ENCODE measurements around the gene NECAB3. TPM values are rescaled to one million over a fixed set of nuclear protein-coding genes. Genes with fewer than 3 reads are reported as not detected.
A peak's percentile ranks its signal among the peaks of the same experiment; 100 is the strongest.

The NECAB3 gene
- total RNA-seq, 2 donors from 2014 or later, result 10.2 to 12.2 TPM

DNA sequence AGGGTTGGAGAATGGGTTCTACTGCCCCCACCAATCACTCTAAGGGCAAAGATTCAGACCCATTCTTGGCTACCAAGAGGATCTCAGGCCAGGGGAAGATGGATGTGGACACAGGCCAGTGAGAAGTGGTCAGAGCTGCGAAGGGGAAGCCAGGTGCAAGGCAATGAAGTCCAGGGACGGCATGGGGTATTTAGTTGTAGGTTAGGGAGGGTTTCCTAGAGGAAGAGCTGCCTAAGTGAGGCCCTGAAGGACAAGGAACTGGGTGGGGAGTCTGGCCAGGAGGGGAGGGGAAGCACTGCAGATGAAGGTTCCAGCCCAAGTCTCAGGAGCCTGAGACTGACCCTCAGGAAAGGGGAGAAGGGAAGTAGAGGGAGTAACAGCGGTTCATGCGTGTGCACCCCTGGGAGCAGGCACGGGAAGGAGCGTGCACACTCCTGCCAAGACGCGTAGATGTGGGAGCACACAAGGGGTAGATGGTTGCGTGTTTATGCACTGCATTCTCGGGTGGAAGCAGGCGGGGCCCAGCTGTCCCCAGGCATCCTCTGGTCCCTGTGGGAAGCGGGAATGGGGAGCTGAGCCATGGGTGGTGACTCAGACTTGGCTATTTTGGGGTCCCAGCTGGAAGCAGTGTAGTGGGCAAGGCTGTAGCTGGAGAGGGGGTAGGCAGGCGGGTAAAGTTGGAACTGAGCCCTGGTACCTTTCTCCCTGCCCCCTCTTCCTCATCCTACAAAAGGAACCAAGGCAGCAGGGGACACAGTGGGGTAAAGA, 4.2 kb downstream of the NECAB3 start:
- no peak for DNase-seq
- Mint-ChIP-seq H3K4me3 (no peak overlapping the region), H3K4me1 (peaks cover 34% of the 10 kb centered on the region), H3K36me3 (ENCODE audit: low read depth) (peaks cover 2% of the 10 kb centered on the region), H3K27me3 (no peaks in the 10 kb centered on the region), H3K27ac (peak overlapping the region; percentile 88)
- ATAC-seq, result no peak
- no peaks in the 10 kb centered on the region for H3K9me3 ChIP-seq (ENCODE audit: control insufficient read depth, low read length, poor library complexity, severe bottlenecking)

DNA sequence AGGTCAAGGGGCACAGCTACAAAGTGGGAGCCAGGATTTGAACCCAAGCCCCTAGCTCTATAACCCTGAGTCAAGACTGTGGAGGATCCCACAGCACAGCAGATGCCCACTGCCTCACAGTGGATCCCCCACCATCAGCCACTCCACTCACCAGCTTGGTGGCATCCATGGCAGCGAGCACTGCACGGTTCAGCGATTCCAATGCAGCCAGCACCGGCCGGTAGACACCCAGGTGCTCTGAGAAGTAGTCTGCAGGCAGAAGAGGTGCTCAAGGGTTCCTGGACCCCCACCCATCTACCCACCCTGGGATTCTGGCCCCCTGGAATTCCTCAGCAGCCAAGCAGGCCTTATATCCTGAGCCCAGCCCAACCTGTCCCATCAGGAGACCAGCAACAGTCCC, 5.0 kb downstream of the NECAB3 start:
- peak overlapping the region; percentile 88 for H3K27ac Mint-ChIP-seq

DNA sequence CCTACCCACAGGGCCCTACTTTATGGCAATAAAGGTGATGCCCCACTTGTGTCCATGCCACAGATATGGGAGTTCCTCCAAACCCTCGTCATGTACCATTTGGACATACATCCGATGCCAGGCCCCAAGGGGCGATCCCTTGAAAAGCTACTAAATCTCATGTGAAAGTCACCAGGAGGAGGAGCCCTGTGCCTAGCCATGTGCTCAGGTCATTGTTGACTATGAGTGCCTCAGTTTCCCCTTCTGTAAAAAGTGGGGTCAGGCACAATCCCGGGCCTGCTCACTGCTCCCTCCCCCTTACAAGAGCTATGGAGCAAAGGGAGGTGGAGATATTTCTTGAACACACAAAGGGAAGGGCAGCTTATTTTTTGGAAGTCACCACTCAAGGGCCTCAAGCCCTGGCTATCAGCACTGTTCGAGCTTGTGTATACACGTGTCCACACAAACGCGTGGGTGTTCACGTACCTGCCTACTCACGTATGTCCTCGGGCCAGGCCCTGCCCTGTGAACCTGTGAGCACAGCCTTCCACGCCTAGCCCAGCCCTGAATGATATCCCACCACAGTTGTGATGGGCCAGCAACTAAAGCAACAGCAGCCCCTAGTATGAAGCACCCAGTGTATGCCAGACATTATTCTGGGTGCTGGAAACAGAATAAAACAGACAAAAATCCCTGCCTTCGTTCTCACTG, 5.6 kb downstream of the NECAB3 start:
- ATAC-seq (no peak), DNase-seq (no peak)
- no peaks in the 10 kb centered on the region for H3K27me3 Mint-ChIP-seq
- H3K27ac Mint-ChIP-seq, result peak overlapping the region; percentile 4
- H3K4me3 Mint-ChIP-seq, result peak overlapping the region; percentile 100
- H3K4me1 Mint-ChIP-seq, result peaks cover 35% of the 10 kb centered on the region
- peaks cover 2% of the 10 kb centered on the region for H3K36me3 Mint-ChIP-seq (ENCODE audit: low read depth)
- no peaks in the 10 kb centered on the region for H3K9me3 ChIP-seq (ENCODE audit: control insufficient read depth, low read length, poor library complexity, severe bottlenecking)

More for the DNA sequence above, 5.0 kb downstream of the NECAB3 start:
- H3K9me3 ChIP-seq (ENCODE audit: control insufficient read depth, low read length, poor library complexity, severe bottlenecking), result no peaks in the 10 kb centered on the region
- Mint-ChIP-seq H3K4me1 (peaks cover 37% of the 10 kb centered on the region), H3K36me3 (ENCODE audit: low read depth) (peaks cover 2% of the 10 kb centered on the region), H3K27me3 (no peaks in the 10 kb centered on the region), H3K4me3 (no peak overlapping the region)
- DNase-seq (no peak), ATAC-seq (no peak)

DNA sequence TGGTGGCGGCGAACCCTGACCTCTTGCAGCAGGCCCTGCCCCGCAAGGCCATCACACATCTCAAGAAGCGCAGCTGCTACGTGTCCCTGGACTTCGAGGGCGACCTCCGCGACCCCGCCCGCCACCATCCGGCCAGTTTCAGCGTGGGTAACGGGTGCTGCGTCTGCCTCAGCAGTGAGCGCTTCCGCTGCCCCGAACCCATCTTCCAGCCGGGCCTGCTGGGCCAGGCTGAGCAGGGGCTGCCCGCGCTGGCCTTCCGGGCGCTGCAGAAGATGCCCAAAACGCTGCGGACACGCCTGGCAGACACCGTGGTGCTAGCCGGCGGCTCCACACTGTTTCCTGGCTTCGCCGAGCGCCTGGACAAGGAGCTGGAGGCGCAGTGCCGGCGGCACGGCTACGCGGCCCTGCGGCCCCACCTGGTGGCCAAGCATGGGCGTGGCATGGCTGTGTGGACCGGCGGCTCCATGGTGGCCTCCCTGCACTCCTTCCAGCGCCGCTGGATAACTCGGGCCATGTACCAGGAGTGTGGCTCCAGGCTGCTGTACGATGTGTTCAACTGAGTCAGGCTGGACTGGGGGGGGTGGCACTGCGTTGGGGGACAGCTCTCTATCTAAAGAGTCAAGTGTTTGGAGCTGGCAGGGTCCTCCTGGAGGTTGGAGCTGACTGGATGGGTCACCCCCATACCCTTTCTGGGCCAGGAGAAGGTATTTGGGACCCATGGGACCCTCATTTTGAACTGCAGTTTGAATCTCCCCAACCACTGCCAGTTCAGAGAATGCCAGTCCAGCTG, 6.4 kb downstream of the NECAB3 start:
- Mint-ChIP-seq H3K27ac (peak overlapping the region; percentile 4), H3K4me3 (peak overlapping the region; percentile 100), H3K36me3 (ENCODE audit: low read depth) (peaks cover 2% of the 10 kb centered on the region), H3K27me3 (no peaks in the 10 kb centered on the region), H3K4me1 (peaks cover 29% of the 10 kb centered on the region)
- DNase-seq (peak; percentile 69 to 75 (median 73)), ATAC-seq (peak; percentile 71)
- no peaks in the 10 kb centered on the region for H3K9me3 ChIP-seq (ENCODE audit: control insufficient read depth, low read length, poor library complexity, severe bottlenecking)

DNA sequence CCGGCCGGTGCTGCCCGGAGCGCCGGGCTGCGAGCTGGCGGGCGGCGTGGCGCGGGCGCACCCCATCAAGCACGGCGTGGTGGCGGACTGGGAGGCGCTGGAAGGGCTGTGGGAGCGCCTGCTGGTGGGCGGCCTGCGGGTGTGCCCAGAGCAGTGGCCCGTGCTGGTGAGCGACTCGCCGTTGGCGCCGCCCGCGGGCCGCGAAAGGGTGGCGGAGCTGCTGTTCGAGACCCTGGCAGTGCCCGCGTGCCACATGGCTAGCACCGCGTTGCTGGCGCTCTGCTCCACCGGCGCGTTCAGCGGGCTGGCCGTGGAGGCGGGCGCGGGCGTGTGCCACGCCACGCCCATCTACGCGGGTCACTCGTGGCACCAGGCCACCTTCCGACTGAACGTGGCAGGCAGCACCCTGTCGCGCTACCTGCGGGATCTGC, 7.0 kb downstream of the NECAB3 start:
- H3K27me3 Mint-ChIP-seq, result no peaks in the 10 kb centered on the region
- peak overlapping the region; percentile 100 for H3K4me3 Mint-ChIP-seq
- ATAC-seq (peak; percentile 20), DNase-seq (peak in 2 of 3 donors; percentile 42 to 44)
- H3K9me3 ChIP-seq (ENCODE audit: control insufficient read depth, low read length, poor library complexity, severe bottlenecking), result no peaks in the 10 kb centered on the region
- H3K36me3 Mint-ChIP-seq (ENCODE audit: low read depth), result peaks cover 2% of the 10 kb centered on the region
- peaks cover 30% of the 10 kb centered on the region for H3K4me1 Mint-ChIP-seq
- H3K27ac Mint-ChIP-seq, result peak overlapping the region; percentile 90

- H3K27me3 Mint-ChIP-seq, result no peaks in the 10 kb centered on the region
- peaks cover 30% of the 10 kb centered on the region for H3K4me1 Mint-ChIP-seq
- peak within 1 kb of the TSS; percentile 100 for H3K4me3 Mint-ChIP-seq
- peaks cover 2% of the 10 kb centered on the region for H3K36me3 Mint-ChIP-seq (ENCODE audit: low read depth)
- H3K27ac Mint-ChIP-seq, result peak within 1 kb of the TSS; percentile 90
- no peaks in the 10 kb centered on the region for H3K9me3 ChIP-seq (ENCODE audit: control insufficient read depth, low read length, poor library complexity, severe bottlenecking)
- peak; percentile 49 to 74 (median 66) for DNase-seq
- peak; percentile 61 for ATAC-seq
Observed at GRCh38 chr20:33666293-33667244, 7.7 kb downstream of the NECAB3 start, which contains the start of gene ACTL10. TSS of gene ACTL10 (plus strand) at chr20:33666943. CDS start at chr20:33667498, 555 bp downstream.

DNA sequence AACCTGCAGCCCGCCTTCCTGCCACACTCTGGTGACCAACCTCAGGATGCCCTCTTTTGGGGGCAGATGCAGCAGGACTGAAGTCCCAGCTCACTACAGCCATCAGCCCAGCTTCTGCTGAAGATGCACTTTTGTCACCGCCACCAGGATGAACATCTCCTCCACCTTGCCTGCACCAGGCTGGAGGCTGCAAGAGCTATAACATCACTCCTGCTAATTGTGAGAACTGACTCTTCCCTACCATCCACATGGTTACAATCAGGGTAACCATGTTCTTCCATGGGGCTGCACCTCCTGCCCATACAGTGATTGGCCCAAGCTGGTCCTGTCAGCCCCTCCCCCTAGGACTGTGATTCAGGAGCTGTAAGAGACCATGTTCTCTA, 9.5 kb downstream of the NECAB3 start:
- H3K27me3 Mint-ChIP-seq, result no peaks in the 10 kb centered on the region
- H3K36me3 Mint-ChIP-seq (ENCODE audit: low read depth), result peaks cover 2% of the 10 kb centered on the region
- ATAC-seq, result no peak
- peak overlapping the region; percentile 90 for H3K27ac Mint-ChIP-seq
- no peak for DNase-seq
- no peaks in the 10 kb centered on the region for H3K9me3 ChIP-seq (ENCODE audit: control insufficient read depth, low read length, poor library complexity, severe bottlenecking)
- H3K4me3 Mint-ChIP-seq, result peak overlapping the region; percentile 90
- peaks cover 25% of the 10 kb centered on the region for H3K4me1 Mint-ChIP-seq

DNA sequence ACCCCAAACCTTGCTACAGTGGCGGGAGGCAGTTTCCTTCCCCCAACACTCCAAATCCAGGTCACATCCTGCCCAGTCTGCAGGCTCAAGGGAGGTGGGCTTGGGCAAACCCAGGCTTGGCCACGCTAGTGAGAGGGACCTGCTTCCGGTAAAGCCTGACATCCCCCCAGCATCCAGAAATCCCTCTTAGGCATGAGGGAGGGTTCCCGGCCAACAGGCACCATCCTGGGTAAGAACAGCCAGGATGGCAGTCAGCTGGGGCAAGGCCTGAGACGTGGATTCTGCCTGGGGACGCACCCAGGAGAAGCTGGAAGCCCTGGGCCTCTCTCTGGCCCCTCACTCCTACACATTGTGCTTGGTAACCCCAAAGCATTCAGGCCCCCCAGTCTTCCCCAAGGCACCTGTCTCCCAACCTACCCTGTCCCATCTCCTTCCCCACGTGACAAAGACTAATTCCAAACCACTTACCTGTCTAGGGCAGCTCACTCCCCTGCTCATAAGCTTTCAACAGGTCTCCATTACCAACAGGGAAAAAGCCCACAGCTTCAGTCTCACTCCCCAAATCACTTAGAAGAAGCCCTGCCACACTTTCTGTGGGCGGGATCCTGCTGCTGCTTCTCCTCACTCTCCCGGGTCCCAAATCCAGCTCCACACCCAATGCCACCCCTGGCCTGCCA, 10.0 kb downstream of the NECAB3 start:
- no peaks in the 10 kb centered on the region for H3K9me3 ChIP-seq (ENCODE audit: control insufficient read depth, low read length, poor library complexity, severe bottlenecking)
- no peak for DNase-seq
- peak overlapping the region; percentile 90 for H3K27ac Mint-ChIP-seq
- H3K36me3 Mint-ChIP-seq (ENCODE audit: low read depth), result peaks cover 2% of the 10 kb centered on the region
- H3K4me1 Mint-ChIP-seq, result peaks cover 25% of the 10 kb centered on the region
- no peaks in the 10 kb centered on the region for H3K27me3 Mint-ChIP-seq
- H3K4me3 Mint-ChIP-seq, result peak overlapping the region; percentile 90
- ATAC-seq, result no peak

DNA sequence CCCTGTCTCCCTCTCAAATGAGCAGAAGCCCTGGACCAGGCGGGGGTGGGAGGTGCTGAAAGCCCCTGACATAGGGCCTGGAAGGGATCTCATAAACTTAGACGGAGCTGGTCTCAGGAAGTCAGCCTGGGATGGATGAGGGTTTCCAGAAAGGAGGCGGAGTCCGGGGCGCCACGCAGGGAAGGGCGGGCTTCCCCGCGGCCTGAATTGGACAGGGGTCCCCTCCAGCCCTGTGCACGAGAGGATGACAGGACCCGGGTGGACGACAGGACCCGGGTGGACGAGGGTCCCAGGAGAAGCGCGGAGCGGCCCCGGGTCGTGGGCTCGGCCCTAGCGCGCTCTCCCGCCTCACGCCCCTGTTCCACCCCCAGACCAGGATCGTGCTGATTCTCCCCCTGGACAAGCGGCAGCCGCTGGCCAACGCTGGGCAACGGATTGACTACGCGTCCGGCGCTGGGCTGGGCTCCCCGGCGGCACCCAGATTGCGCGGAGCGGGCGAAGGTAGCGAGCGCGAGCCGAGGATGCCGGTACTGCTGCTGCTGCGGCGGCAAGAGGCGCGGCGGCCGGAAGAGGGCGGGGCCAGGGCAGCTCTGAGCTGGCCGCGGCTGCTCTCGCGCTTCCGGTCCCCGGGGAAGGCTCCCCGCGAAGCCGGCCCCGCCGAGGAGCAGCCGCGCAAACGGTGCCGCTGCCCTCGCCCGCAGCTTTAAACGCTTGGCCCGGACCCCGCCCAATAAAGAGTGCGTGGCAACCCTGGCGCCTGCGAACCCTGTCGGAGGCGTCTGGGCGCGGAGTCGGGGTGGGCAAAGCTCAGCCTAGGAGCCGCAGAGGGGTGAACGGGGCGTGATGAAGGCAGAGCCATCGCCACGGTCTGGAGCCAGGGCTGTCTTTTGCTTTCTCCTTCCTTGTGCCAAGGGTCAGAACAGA, 10.8 kb downstream of the NECAB3 start:
- peak overlapping the region; percentile 90 for H3K4me3 Mint-ChIP-seq
- H3K9me3 ChIP-seq (ENCODE audit: control insufficient read depth, low read length, poor library complexity, severe bottlenecking), result no peaks in the 10 kb centered on the region
- peak overlapping the region; percentile 90 for H3K27ac Mint-ChIP-seq
- peaks cover 2% of the 10 kb centered on the region for H3K36me3 Mint-ChIP-seq (ENCODE audit: low read depth)
- peak; percentile 44 to 81 (median 75) for DNase-seq
- H3K27me3 Mint-ChIP-seq, result no peaks in the 10 kb centered on the region
- peak; percentile 62 for ATAC-seq
- H3K4me1 Mint-ChIP-seq, result peaks cover 24% of the 10 kb centered on the region

DNA sequence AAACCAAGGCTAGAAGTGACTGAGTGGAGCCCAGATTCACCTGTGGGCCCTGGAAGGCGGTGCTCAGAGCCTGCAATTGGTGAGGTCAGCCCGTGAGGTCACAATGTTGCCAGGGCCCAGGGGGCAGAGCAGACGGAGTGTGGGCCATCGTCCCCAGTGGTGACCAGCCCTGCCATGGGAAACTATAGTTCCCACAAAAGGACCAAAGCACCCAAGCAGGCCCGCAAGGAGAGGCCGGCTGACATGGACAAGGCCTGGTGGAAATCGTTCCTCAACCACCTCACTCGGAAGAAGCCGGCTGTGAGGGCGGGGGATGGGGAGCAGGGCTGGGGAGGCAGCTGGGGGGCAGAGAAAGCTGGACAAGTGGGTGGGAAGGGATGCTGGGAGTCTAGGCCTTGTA, 12.1 kb downstream of the NECAB3 start, which contains the start of gene C20orf144:
C20orf144 (plus strand) TSS at position 156 of the 400 bp plus-strand sequence; CDS start at position 175, 19 bp downstream.
- no peak for ATAC-seq
- no peak for DNase-seq
- Mint-ChIP-seq H3K27me3 (no peaks in the 10 kb centered on the region), H3K4me1 (peaks cover 22% of the 10 kb centered on the region), H3K27ac (peak within 1 kb of the TSS; percentile 90), H3K36me3 (ENCODE audit: low read depth) (peaks cover 2% of the 10 kb centered on the region), H3K4me3 (peak within 1 kb of the TSS; percentile 90)
- no peaks in the 10 kb centered on the region for H3K9me3 ChIP-seq (ENCODE audit: control insufficient read depth, low read length, poor library complexity, severe bottlenecking)

- no peak for ATAC-seq
- H3K27ac Mint-ChIP-seq, result peak overlapping the region; percentile 19
- H3K36me3 Mint-ChIP-seq (ENCODE audit: low read depth), result no peaks in the 10 kb centered on the region
- H3K4me3 Mint-ChIP-seq, result no peak overlapping the region
- DNase-seq, result no peak
- H3K27me3 Mint-ChIP-seq, result no peaks in the 10 kb centered on the region
- H3K9me3 ChIP-seq (ENCODE audit: control insufficient read depth, low read length, poor library complexity, severe bottlenecking), result no peaks in the 10 kb centered on the region
- peaks cover 16% of the 10 kb centered on the region for H3K4me1 Mint-ChIP-seq
Observed at GRCh38 chr20:33660685-33661058, 13.6 kb downstream of the NECAB3 start.

All from T-helper 17 cell (primary cell).